Ammon's horn (tissue), 1 donor: ENCODE results near the gene CUEDC1.

Experiments used
- DNase-seq: peaks from one replicate; pipeline ENCODE4 v3.0.0-alpha.2; 2016; ENCODE audit warnings: low spot score

Gene CUEDC1

DNA sequence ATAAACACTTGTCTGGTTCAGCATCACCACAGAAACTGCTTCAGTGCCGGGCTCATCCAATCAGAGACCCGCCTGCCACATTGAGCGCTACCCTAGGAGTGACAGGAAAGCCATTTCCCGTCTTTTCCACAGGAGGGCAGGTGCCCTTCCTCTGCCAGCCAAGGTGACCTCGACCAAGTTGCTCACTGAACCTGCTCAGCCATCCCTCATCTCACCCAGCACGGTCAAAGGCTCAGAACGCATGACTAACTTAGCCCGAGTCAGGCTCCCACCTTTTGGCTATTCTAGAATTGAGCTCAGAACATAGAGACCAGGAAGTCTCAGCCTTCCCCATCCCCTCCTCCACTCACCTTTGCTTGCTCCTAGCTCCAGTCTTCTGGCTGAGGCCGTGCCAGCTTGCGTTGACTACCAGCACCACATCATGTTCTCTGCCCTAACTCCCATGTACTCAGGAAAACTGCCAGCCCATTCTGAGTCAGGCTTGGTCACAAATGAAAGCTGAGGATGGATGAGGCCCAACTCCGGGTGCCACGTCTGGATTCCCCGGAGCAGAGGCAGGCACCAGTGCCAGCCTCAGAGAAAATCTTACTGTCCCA, 121.0 kb downstream of the CUEDC1 start:
- peak; percentile 67 for DNase-seq

- peak; percentile 88 for DNase-seq
These were observed 121.9 kb downstream of the CUEDC1 start for GRCh38 chr17:57833179-57833939.

GRCh38 chr17:57832314-57833178, 122.7 kb downstream of the CUEDC1 start:
- DNase-seq: peak; percentile 29

DNA sequence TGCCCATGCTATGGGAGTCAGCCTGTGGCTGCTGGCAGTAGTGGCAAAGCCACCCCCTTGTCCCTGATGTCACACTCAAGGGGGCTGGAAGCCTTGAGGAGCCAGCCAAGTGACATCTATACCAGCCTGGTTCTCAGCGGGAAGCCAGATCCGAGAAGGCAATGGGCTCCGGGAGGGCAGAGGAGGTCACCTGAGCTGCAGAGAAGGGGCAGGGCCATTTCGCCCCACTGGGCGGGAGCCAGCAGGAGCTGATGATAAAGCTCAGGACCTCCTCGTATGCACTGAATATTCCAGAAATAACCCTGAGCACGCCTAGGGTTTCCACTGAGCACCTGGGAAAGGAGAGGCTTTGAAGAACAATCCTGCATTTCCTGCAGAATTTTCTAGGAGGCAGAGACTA, 124.3 kb downstream of the CUEDC1 start:
- no peak for DNase-seq

GRCh38 chr17:57823469-57824401, 131.5 kb downstream of the CUEDC1 start:
- no peak for DNase-seq

DNA sequence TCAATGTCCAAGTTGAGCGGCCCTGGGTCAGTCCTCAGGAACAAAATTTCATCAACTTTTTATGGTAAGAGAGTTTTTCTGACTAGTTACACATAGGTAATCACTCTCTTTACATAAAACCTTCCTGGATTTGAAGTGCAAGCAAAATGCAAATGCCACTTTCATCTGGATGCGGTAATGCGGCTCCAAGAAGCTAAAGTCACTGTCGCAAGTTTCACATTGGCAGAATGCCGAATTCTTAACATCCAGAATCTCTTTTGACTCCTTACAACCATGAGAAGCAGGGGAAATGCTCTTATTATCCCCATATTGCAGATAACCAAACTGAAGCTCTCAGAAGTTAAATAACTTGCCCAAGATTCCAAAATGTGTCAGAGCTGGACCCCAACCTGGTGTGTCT, 135.3 kb downstream of the CUEDC1 start:
- no peak for DNase-seq

DNA sequence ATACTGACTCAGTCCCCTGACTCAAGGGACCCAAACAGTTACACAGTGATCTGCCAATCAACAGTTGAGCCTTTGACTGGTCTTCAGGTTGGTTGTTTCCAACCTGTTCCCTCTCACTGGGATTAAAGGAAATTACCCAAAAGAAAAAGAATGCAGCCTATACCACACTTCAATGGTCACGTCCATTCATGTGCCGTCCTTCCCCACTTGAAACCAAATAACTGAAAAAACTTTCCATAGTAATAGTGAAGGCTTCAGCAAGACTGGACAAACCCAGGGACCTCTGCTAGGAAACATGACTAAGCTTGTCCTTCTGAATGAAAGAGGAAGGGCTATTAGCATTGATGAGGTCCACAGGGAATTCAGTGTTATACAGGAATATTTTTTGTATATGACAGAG, 135.9 kb downstream of the CUEDC1 start:
- DNase-seq: no peak

DNA sequence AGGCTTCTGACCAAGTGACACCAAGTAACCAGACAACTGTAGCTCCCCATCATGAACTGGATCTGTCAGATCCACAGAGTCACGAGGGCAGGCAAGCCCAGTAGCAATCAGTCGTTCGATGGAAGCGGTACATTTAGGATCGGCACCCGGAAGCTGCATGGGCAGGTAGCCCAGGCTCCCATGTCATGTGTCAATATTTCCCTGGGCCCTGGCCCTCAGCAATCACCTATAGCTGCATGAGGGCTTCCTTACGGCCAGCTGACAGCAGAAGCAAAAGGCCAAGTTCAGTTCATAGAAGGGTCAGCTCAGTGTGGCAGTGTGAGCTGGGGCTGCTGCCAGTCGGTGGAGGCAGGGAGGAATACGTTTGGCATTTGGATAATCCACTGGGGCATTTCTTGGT, 137.1 kb downstream of the CUEDC1 start:
- DNase-seq: no peak

GRCh38 chr17:57817299-57817698, 137.9 kb downstream of the CUEDC1 start:
- DNase-seq: no peak

DNA sequence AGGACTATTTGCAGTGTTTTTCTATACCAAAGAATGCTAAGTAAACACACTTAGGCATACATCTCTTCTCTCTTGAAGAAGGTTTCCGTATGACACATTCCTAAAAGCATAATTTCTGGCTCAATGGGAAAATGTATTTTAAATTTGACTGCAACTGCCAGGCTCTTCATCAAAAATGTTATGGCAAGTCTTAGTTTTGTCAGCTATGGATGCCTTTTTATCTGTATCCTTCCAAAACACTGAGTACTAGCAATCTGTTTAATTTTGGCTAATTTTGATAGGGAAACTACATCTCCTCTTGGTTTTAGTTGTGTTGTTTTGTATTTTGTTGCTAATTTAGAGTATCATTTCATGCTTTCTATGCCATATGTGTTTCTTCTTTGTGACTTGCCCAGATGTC, 140.8 kb downstream of the CUEDC1 start:
- DNase-seq: no peak

DNA sequence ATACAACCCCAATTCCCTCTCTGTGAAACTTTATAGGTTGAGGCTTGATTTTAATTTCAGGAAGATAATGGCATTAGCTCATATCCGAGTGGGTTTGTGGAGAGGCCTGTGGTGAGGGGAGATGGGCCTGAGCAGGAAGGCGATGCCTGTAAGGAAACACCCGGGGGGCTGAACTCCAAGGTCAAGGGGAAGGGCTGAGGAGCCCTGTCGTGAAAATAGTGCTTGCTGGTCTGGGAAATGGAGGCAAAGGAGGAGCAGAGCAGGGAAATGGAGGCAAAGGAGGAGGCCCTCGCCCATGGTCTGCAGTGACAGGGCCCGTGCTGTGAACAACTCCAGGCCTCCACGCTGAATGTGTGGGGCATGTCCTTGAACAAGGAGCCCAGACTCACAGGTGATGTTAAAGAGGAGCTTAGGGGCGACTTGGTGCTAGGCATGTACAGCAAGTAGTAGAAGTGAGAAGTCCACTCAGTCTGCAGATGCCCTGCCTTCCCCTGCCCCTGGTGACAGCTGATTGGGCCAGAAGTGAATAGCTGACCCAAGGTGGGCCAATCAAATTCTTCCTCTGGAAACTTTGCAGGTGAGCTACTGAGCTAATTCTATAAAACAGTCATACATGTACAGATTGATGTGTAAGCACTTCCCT, 143.5 kb downstream of the CUEDC1 start:
- no peak for DNase-seq
